MM.1S (cell line): ENCODE measurements around the gene ZNF850.
A peak's percentile ranks its signal among the peaks of the same experiment; 100 is the strongest.

ENCODE experiments used
- DNase-seq: peaks from one replicate; pipeline ENCODE4 v3.0.0-alpha.2; 2015
- H2AFZ ChIP-seq: fragments of 300-600 bp; sonication (generic); 2 replicates; pipeline ENCODE4 v1.6.0; 2016; ENCODE audit warnings: antibody characterized with exemption, low read length
- H3F3A ChIP-seq: fragments of 300-600 bp; sonication (generic); 2 replicates; pipeline ENCODE4 v1.6.1; 2016; ENCODE audit warnings: mild to moderate bottlenecking, antibody characterized with exemption, low read length, moderate library complexity, mixed read lengths; ENCODE audit not compliant: insufficient read depth
- H3K27ac ChIP-seq: fragments of 300-600 bp; sonication (generic); 2 replicates; pipeline ENCODE4 v1.5.1; 2016; ENCODE audit warnings: mild to moderate bottlenecking, low read length
- H3K27me3 ChIP-seq: fragments of 300-600 bp; sonication (generic); replicated peaks from 2 replicates; pipeline ENCODE4 v1.6.0; 2016; ENCODE audit warnings: low read length; ENCODE audit not compliant: insufficient read depth
- H3K36me3 ChIP-seq: fragments of 300-600 bp; sonication (generic); replicated peaks from 2 replicates; pipeline ENCODE4 v1.6.1; 2016; ENCODE audit warnings: mild to moderate bottlenecking, low read length, mixed read lengths; ENCODE audit not compliant: insufficient read depth
- H3K4me1 ChIP-seq: fragments of 300-600 bp; sonication (generic); 2 replicates; pipeline ENCODE4 v1.6.1; 2016; ENCODE audit warnings: low read length, mixed read lengths
- H3K4me2 ChIP-seq: fragments of 300-600 bp; sonication (generic); 2 replicates; pipeline ENCODE4 v1.6.0; 2016; ENCODE audit warnings: low read depth, low read length
- H3K4me3 ChIP-seq: fragments of 300-600 bp; sonication (generic); 2 replicates; pipeline ENCODE4 v1.5.1; 2016; ENCODE audit warnings: low read length, mixed read lengths
- H3K79me2 ChIP-seq: fragments of 300-600 bp; sonication (generic); 2 replicates; pipeline ENCODE4 v1.6.1; 2016; ENCODE audit warnings: mixed run types, low read length, mixed read lengths
- H3K9ac ChIP-seq: fragments of 300-600 bp; sonication (generic); 2 replicates; pipeline ENCODE4 v1.6.1; 2016; ENCODE audit warnings: low read length, mixed read lengths
- H3K9me2 ChIP-seq: fragments of 300-600 bp; sonication (generic); replicated peaks from 2 replicates; pipeline ENCODE4 v1.6.1; 2016; ENCODE audit warnings: mild to moderate bottlenecking, low read length, mixed read lengths; ENCODE audit not compliant: insufficient read depth
- H3K9me3 ChIP-seq: fragments of 300-600 bp; sonication (generic); replicated peaks from 2 replicates; pipeline ENCODE4 v1.6.1; 2016; ENCODE audit warnings: mild to moderate bottlenecking, low read length, mixed read lengths; ENCODE audit not compliant: insufficient read depth
- H4K20me1 ChIP-seq: fragments of 300-600 bp; sonication (generic); 2 replicates; pipeline ENCODE4 v1.6.1; 2016; ENCODE audit warnings: mild to moderate bottlenecking, low read length, moderate library complexity, mixed read lengths; ENCODE audit not compliant: insufficient read depth
- EZH2 ChIP-seq: fragments of 300-600 bp; sonication (generic); optimal IDR thresholded peaks from 2 replicates; pipeline ENCODE3; 2017; ENCODE audit warnings: low read depth, mild to moderate bottlenecking, antibody characterized with exemption, low read length, mixed read lengths
- EZH2phosphoT487 ChIP-seq: fragments of 300-600 bp; sonication (generic); IDR thresholded peaks from 2 replicates; pipeline ENCODE4 v1.6.1; 2018; ENCODE audit warnings: antibody characterized with exemption, low read length
- TF ChIP-seq, protein P1 (sequence below): fragments of 300-600 bp; sonication (generic); IDR thresholded peaks from 2 replicates; pipeline ENCODE4 v1.5.1; 2016; ENCODE audit warnings: antibody characterized with exemption, low read length, mixed read lengths

ZNF850 gene

GRCh38 chr19:36775768-36776167, 3.2 kb upstream of the ZNF850 start:
- Histone ChIP-seq H3K36me3 (no peaks in the 10 kb centered on the region), H3K27ac (no peak overlapping the region), H3K27me3 (no peaks in the 10 kb centered on the region), H3K4me3 (no peak overlapping the region), H3K4me1 (no peaks in the 10 kb centered on the region), H3K9me2 (no peaks in the 10 kb centered on the region), H3F3A (no peaks in the 10 kb centered on the region), H3K9ac (no peak overlapping the region), H3K4me2 (no peak overlapping the region), H2AFZ (no peak overlapping the region), H4K20me1 (no peaks in the 10 kb centered on the region), H3K79me2 (no peaks in the 10 kb centered on the region), H3K9me3 (no peaks in the 10 kb centered on the region)
- DNase-seq: no peak
- TF ChIP-seq EZH2phosphoT487 (no peak), EZH2 (no peak)
- TF ChIP-seq, protein P1, sequence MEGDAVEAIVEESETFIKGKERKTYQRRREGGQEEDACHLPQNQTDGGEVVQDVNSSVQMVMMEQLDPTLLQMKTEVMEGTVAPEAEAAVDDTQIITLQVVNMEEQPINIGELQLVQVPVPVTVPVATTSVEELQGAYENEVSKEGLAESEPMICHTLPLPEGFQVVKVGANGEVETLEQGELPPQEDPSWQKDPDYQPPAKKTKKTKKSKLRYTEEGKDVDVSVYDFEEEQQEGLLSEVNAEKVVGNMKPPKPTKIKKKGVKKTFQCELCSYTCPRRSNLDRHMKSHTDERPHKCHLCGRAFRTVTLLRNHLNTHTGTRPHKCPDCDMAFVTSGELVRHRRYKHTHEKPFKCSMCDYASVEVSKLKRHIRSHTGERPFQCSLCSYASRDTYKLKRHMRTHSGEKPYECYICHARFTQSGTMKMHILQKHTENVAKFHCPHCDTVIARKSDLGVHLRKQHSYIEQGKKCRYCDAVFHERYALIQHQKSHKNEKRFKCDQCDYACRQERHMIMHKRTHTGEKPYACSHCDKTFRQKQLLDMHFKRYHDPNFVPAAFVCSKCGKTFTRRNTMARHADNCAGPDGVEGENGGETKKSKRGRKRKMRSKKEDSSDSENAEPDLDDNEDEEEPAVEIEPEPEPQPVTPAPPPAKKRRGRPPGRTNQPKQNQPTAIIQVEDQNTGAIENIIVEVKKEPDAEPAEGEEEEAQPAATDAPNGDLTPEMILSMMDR: no peak

DNA sequence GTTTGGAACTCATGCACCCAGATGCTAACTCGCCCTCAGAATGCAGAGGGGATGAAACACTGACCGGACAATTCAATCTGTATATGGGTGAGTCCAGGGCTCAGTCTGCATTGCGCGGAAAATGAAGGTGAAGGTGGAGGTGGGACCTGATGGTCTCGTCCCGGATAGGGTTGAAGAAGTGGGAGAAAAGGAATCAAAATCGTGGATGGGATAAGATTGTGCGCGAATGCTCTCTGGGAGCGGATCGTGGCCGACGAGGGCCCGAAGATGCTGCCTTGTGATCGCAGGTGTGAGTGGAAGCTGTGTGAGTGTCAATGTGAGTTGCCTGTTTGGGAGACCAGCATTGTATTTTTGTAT, 594 bp upstream of the ZNF850 start:
- H3K79me2 ChIP-seq: no peaks in the 10 kb centered on the region

DNA sequence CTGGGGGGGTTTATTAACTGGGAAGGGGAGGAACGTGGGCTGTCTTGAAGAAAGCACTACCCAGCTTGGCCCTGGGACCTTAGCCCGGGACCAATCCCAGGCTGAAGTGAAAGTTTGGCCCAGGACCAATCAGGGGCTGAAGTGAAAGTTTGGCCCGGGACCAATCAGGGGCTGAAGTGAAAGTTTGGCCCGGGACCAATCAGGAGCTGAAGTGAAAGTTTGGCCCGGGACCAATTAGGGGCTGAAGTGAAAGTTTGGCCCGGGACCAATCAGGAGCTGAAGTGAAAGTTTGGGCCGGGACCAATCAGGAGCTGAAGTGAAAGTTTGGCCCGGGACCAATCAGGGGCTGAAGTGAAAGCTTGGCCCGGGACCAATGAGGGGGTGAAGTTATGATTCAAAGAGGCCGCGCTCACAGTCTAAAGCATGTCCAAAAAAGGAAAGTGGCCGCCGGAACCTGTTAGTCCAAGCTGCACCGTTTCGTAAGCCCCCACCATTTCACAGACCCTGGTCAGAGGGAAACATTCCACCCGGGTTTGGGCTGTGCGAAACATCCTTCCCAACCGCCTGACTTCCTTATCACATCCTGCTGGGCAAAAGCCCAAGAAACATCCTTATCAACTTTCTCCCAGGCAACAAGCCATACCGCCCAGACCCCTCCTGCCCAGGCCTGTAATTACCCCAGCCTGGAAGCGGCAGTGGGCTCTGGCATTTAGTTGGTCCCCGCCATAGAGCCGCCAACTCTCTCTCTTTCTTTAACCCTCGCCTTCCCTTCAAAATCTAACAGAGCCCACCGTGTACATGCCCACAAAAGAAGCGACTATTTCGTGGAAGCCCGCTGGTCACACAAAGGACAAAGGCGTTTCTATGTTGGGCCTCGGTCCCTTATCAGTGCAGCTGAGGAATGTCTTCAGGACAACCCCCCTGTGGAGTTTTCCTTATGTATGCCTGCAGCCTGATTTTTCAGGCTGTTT, 1.1 kb downstream of the ZNF850 start:
- Histone ChIP-seq H3F3A (no peaks in the 10 kb centered on the region), H3K36me3 (no peaks in the 10 kb centered on the region), H3K4me2 (no peak overlapping the region), H3K4me1 (no peaks in the 10 kb centered on the region), H3K4me3 (0 out of 2 replicates have a peak overlapping the region, but pooled peaks have one; percentile 66), H4K20me1 (no peaks in the 10 kb centered on the region), H3K27me3 (no peaks in the 10 kb centered on the region), H3K9ac (no peak overlapping the region), H2AFZ (peak overlapping the region; percentile 50; the same call in 1 of the 2 replicates), H3K9me3 (no peaks in the 10 kb centered on the region), H3K79me2 (no peaks in the 10 kb centered on the region), H3K9me2 (no peaks in the 10 kb centered on the region), H3K27ac (no peak overlapping the region)
- TF ChIP-seq, protein P1: no peak
- TF ChIP-seq EZH2 (no peak), EZH2phosphoT487 (no peak)
- DNase-seq: no peak

More for the DNA sequence above, 594 bp upstream of the ZNF850 start:
- H3K4me2 ChIP-seq: peak overlapping the region; percentile 33; the same call in 1 of the 2 replicates
- TF ChIP-seq EZH2phosphoT487 (no peak), EZH2 (no peak)
- TF ChIP-seq, protein P1: no peak
- peak overlapping the region; percentile 66 for H3K4me3 ChIP-seq
- H3K9ac ChIP-seq: no peak overlapping the region
- no peaks in the 10 kb centered on the region for H4K20me1 ChIP-seq
- no peaks in the 10 kb centered on the region for H3K4me1 ChIP-seq
- H2AFZ ChIP-seq: peak overlapping the region; percentile 50
- H3K36me3 ChIP-seq: no peaks in the 10 kb centered on the region
- H3F3A ChIP-seq: no peaks in the 10 kb centered on the region
- H3K9me3 ChIP-seq: no peaks in the 10 kb centered on the region
- no peak overlapping the region for H3K27ac ChIP-seq
- H3K9me2 ChIP-seq: no peaks in the 10 kb centered on the region
- no peak for DNase-seq
- no peaks in the 10 kb centered on the region for H3K27me3 ChIP-seq
